Activated CD8-positive, alpha-beta memory T cell treated with anti-CD3 and anti-CD28 coated beads, Interleukin-2, amount 50 U/mL, for 1 hour (primary cell): ENCODE results near the gene DDX51.
"Not testable (repeated sequence)": the region's sequence is repeated elsewhere in the genome, so short reads cannot be mapped to it uniquely, and the experiment has no call there.

ENCODE experiments used
- DNase-seq: peaks from one replicate; pipeline ENCODE4 v3.0.0-alpha.2; 2020; ENCODE audit errors: extremely low read depth

Gene DDX51

DNA sequence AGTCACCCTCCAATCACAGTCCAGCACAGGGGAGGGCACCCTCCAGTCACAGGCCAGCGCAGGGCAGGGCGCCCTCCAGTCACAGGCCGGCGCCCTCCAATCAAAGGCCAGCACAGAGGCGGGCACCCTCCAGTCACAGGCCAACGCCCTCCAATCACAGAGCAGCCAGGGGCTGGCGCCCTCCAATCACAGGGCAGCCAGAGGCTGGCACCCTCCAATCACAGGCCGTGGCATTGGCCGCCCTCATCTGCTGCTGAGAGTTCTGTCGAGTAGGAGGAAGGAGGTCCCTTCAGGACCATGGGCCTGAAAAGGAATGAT is 26.6 kb downstream of the DDX51 start:
- DNase-seq: no peak

DNA sequence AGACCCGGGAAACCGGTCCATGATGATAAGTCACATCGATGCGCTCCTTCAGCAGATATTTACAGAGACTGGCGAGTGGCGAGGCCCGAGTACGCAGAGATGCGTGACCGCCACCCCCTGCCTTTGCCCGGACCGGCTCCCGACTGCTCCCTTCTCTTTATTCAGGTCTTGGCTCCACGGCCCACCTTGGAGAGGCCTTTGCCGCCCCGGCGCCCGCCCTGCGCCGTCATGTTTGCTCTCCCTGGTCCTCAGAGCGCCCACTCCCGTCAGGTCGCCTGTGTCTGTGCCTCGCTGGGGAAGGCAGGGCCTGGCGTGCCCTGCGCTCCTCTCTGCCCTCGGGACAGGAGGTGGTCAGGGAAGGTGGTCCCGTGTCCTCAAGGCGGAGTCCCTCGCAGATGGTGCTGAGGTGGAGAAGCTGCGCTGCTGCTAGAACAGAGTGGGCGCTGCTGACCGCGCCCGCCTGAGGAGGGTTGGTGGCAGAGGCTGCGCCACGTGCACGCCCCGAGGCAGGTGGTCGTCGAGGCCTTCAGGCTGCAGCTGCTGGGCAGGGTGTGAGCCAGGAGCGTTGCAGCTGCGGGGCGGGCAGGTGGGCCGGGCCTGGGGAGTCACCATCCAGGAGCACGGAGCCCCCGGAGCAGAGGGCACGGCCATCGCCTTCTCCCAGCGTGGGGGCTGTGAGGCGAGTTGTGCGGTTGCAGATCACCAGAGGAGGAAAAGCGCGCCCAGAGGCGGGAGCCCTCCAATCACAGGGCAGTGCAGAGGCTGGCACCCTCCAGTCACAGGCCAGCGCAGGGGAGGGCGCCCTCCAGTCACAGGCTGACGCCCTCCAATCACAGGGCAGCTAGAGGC is 27.2 kb downstream of the DDX51 start:
- DNase-seq: no peak

DNA sequence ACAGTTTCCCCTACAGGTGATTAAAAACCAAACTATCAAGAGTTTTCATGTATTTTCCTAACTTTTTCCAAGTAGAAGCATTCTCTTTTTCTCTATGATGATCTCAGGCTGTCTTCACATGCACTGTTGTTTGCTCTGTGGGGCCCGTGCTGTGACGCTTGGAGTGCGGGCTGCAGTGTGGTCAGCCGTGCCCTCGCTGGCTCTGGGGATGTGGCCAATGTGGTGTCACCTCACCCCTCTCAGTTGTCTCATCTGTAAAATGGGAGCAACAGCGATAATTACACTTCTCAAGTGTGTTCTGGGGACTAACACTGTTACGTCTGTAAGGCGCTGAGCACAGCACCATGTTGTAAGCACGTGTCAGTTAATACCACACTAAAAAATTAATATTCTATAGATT is 28.6 kb downstream of the DDX51 start:
- no peak for DNase-seq

DNA sequence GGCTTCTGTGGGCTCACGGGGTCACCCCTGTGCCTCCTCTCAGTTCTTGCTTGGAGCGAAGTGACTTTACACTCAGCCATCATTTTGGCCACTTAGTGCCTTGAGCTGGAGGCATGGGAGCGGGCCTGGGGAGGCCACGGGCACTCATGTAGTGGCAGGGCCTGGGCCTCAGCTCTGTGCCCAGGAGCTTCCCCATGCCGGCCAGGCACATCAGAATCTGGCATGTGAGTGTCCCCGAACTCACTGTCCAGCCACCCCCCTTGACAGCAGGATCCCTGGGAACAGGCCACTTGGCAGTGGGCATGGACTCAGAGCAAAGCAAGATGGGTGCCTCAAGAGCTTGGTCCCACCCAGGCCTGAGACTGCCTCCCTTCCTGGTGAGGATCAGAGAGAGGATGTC is 29.5 kb downstream of the DDX51 start:
- DNase-seq: no peak

DNA sequence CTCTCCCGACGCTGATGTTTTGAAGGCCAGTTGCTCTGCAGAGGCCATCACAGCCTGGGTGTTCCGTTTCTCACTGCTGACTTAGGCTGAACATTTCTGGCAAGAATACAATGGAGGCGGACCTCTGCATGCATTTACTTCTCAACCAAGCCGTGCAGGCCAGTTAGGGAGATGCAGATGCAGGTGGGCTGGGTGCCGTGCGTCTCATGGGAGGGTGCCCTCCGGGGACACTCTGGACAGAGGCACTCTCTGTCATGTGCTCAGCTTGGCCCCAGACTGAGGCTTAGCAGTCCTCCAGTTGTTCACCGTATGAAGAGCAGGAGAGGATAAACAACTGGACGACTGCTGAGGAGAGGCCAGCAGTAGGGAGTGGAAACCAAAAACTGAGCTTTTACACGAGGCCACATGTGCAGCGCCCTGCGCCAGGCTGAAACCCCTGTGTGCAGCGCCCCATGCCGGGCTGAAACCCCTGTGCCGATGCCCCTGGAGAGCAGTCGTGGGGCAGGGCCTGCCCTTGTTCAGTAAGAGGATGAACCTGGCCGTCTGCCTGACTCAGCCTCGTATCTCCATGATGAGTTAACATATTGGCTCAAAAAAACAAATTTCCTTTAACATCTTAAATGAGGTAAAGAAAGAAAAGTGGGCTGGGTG is 32.3 kb downstream of the DDX51 start:
- no peak for DNase-seq

DNA sequence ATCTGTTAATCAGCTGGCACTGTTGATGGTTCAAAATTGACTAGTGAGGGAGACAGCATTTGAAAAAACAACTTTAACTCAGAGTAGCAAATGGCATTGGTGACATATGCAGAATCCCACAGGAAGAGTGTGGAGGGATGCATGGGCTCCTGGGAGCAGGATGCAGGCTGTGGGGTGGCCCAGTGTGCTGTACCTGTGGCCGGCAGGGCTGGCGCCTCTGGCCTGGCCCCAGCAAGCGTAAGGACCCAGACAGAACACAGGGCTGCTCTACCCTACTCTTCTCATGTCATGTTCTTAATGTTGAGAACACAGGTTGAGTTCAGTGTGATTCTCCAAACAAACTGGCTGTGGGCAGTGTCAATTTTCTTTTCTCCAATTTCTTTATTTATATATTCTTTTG is 33.4 kb downstream of the DDX51 start:
- no peak for DNase-seq

DNA sequence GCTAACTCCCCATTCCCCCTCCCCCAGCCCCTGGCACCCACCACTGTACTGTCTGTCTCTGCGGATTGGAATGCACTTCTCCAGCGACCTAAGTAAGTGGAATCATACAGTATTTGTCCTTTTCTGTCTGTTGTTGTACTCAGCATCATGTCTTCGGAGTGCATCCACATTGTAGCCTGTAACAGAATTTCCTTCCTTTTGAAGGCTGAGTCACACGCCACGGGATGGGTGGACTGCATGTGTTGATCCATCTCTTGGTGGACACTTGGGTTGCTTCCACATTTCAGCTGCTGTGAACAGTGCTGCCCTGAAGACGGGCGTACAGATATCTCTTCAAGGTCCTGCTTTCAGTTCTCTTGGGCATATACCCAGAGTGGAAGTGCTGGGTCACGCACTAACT is 34.4 kb downstream of the DDX51 start:
- DNase-seq: no peak

DNA sequence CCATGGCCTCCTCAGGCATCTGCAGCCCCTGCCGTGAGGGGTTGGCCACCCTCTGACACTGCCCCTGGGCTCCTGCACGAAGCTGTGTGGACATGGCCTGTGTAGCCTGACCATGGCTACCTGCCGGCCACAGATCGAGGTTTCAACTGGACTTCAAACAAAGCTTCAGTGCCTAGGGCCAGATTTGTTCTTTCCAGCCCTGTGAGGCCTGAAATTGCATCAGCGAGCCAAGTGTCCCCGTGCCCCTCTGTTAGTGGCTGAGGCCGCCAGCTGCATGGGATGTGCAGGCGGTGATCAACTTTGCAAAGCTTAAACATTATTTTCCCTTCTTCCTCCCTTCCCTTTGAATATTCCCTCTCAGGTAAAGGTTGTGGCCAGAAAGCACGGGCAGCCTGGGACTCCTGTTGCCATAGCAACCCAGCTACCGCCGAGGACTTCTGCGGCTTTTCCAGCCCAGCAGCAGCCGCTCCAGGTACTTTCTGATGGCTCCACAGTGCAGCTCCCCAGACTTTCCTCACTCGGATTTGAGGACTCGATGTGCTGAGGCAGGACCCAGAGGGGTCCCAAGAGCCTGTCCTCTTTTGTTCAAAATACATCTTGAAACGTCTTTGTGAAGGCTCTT is 35.8 kb downstream of the DDX51 start:
- no peak for DNase-seq

DNA sequence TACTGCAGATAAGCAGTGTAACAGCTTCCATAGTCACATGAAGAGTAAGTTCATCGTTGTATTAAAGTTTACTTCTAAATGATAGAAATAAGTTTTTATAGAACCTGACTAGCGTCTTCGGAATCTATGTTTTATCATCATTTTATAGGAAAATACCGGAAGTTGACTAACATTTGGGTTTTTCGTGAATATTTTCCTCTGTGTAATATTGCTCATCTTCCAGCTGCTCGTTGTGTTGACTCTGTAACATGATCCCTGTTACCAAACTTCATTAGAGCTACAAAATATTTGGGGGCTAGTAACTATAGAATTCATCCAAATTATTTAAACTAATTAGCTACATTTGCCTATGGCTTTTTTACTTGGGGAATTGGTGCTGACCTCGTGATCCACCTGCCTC is 37.2 kb downstream of the DDX51 start:
- no peak for DNase-seq

DNA sequence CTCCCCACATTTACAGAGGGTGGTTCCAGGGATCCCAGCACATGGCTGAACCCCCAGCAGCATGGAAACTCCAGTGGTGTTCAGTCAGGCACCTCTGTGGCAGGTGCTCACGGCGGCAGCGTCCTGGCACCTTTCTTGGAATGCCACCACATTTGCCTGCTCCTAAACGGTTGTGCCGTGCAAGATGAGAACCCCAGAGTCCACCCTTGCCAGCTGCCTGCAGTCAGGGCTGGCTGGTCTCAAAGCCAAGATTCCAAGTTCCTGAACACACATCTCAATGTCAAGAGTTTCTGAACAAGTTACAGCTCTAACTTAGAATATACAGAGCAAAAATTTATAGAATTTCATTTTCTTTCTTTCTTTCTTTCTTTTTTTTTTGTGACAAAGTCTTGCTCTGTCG is 38.7 kb downstream of the DDX51 start:
- DNase-seq: no peak

DNA sequence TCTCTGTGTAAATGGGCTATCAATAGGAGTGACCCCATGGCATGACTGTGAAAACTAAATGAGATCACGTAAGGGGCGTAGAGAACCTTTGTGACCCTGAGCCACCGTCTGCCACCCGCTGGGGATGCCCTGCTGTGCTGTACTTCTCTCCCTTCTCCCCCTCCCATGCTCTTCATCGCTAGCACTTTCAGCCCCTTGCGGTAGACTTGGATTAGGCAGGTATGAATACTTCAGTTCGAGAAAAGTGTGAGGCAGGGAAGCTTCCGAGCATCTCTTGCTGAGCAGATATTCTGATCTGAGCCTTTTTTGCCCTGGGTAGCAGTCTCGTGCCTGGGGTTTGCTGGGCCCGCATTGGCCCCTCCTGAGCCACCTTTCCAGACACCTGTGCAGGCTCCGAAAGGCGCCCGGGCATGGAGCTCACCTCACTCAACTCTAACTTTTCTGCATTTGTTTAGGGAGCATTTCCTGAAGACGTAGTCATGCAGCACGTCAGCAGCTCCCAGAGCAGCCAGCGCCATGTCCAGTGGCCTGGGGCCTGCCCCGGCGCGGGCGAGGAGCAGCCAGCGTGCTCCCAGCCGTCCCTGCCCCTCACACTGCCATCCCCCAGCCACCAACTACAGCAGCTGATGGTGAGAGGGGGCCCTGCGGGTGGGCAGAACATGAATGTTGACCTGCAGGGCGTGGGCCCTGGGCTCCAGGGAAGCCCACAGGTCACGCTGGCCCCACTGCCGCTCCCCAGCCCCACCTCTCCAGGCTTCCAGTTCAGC is 40.4 kb downstream of the DDX51 start:
- DNase-seq: no peak

DNA sequence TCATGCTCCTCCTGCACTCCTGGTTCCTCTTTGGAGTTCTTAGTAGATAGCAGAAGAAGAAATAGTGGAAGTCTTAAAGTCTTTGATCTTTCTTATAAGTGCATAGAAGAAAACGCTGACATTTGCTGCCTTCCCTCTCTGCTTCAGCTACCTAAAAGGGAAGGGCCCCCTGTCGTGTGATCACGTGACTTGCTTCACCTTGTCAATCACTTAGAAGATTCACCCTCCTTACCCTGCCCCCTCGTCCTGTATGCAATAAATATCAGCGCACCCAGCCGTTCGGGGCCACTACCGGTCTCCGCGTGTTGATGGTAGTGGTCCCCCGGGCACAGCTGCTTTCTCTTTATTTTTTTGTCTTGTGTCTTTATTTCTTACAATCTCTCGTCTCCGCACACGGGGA is 41.0 kb downstream of the DDX51 start:
- DNase-seq: not testable (repeated sequence)

DNA sequence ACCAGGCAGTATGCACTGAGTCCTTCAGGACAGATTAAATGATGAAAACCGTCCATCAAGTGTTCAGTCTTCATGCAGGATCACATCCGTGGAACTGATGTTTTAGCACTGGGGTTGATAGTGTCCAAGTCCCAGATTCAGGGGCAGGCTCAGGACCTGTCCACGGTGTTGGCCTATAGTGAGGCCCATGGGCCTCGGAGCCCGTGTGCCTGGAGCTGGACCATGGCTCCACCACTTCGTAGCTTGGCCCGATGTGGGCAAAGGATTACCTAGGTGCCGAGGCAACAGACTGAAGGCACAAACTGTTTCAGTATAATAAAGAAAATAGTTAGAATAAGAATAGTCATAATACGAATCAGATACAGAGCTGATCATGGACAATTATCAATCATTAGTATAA is 41.8 kb downstream of the DDX51 start:
- DNase-seq: no peak

DNA sequence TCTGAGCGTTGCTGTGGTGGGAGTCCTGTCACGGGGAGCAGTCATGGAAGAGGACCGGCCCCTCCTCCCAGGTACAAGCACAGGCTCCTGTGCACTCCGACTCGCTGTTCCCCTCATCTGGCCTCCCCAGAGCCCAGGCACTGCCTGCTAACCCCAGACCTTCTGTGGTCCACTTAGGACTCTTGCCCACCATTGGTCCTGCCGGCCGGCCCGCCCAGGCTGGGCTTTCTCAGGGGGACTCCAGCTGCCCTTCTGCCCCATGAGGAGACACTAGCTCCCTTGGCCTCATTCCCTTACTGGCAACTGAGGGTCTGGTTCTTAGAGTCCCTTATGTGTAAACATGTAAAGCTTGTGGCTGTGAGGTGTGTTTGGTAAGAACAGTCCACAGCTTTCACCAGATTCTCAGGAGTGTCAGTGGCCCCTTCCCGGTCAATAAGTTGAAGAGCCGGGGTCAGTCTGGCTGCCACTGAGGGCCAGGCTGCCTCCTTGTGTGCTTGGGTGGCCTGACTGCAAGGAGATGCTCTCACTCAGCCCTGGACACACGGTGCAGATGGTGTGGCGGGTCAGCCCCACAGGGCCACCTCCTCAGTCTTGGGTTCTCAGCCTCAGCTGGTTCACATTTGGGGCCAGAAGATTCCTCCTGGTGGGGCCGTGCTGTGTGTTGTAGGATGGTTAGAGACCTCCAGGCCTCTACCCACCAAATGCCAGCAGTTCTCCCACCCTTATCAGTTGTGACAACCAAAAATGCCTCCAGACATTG is 43.6 kb downstream of the DDX51 start:
- no peak for DNase-seq

DNA sequence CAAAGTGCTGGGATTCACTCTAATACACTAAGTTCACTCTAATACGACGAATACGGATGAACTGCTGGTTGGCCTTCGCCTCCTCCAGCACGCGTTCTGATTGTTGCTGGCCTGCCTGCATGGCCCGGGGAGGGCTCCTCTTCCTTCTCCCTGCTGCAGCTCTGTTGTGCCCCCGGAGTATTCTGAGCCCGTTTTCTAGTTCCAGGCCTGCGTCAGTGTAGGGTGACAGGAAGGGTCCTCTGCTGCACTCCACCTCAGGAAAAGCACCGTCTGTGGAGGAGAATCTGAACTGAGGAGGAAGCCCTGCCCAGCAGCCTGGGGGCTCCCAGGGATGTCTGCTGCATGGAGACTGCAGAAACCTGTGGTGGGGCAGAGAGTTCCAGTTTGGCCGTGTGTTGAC is 44.4 kb downstream of the DDX51 start:
- DNase-seq: no peak

DNA sequence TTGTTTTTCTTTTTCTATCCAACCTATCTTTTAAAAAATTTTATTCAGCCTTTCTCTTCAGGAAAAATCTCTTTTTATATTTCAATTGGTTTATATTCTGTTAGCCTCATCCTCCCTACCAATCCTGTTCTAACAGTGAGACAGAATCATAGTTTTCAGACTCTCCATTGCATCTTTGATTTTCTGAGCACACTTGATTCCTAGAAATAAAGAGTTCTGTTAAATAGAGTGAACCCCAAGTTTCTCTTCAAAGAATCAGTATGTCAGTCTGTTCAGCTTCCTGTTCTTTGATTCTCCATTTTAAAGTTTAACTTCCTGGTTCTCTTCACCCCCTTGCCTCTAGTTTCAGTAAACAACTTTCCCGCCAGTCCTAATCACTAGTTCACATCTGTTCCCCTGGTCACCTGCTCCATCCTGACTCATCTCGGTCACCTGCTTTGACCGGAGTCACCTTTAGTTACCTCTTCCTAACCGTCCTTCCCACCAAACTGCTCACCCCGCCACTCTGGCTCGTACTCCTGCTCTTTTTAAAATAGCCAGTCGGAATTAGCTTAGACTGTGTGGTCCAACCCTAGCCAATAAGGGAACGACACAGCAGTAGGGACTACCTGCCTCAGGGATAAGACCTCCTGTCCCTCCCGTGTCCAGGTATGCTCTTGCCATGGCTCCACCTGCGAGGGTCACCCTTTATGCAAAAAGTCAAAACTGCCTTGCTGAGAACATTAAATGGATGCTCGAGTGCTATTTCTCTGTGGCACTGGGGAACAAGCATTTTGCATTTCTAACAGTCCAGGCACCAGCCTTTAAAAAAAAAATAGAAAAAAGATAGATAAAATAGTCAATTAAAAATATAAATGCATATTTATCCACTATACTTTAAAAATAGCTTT is 48.4 kb downstream of the DDX51 start:
- no peak for DNase-seq

DNA sequence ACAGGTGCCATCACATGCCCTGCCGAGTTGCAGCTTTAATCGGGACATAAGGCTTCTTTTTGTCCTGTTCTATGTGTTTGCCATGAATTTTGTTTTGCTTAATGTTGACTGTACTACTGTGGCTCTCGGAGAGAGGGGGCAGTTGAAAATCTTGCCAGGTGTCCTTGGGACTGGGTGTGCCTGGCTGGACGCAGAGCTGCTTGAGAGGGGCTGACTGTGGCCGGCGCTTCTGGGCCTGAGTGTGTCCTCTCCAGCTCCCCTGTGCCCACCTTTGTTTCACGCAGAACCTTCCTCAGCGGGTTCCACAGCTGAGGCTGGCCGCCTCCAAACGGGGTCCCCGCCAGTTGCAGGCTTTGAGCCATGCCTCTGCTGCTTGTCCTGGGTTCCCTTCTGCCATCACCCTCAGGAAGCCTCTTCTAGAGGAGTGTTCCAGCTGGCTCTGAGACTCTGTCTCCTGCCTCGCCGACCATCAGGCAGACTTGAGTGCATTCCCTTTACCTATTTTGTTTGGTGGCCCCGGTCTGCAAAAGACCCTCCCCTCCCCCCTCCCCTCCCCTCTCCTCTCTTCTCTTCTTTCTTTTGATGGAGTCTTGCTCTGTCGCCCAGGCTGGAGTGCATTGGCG is 49.7 kb downstream of the DDX51 start:
- no peak for DNase-seq

DNA sequence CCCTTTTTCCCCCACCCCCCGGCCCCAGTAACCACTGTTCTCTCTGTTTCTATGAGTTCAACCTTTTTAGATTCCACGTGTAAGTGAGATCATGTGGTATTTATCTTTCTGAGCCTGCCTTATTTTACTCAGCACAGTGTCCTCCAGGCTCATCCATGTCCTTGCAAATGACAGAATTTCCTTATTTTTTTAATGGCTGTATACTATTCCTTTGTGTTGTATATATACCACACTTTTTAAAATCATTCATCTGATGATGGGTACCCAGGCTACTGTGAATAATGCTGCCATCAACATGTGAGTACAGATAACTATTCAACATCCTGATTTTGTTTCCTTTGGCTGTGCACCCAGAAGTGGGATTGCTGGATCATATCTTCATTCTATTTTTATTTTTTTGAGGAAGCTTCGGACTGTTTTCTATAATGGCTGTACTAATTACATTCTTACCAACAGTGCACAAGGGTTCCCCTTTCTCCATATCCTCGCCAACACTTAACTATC is 54.7 kb downstream of the DDX51 start:
- DNase-seq: no peak
